Stimulated activated CD4-positive, alpha-beta T cell treated with anti-CD3 and anti-CD28 coated beads, Interleukin-2, amount 100 ng/mL, for 48 hours (primary cell): Measurements from ENCODE around the gene IFITM2.
"Not testable (repeated sequence)": the region's sequence is repeated elsewhere in the genome, so short reads cannot be mapped to it uniquely, and the experiment has no call there.

Source experiments
- DNase-seq, 2 donors: peaks; one replicate each; pipeline ENCODE4 v3.0.0-alpha.2; 2020

Gene IFITM2

GRCh38 chr11:282171-282570, 25.4 kb upstream of the IFITM2 start:
- DNase-seq, result no peak

- no peak for DNase-seq
Observed at GRCh38 chr11:282630-283360, 24.8 kb upstream of the IFITM2 start.

GRCh38 chr11:283405-284104, 24.1 kb upstream of the IFITM2 start:
- DNase-seq, result no peak

- no peak for DNase-seq
Observed at GRCh38 chr11:284105-285020, 23.3 kb upstream of the IFITM2 start.

- DNase-seq, result no peak
Observed at GRCh38 chr11:285021-285893, 22.4 kb upstream of the IFITM2 start.

GRCh38 chr11:285894-286220, 21.8 kb upstream of the IFITM2 start:
- no peak for DNase-seq

- DNase-seq, result not testable (repeated sequence)
Observed at GRCh38 chr11:286977-287820, 20.4 kb upstream of the IFITM2 start.

- DNase-seq, result peak in 1 of 2 donors; percentile 23
Observed at GRCh38 chr11:287821-288477, 19.7 kb upstream of the IFITM2 start.

- peak in 1 of 2 donors; percentile 34 for DNase-seq
Observed at GRCh38 chr11:288478-289397, 18.9 kb upstream of the IFITM2 start, which contains the start of gene PGGHG. PGGHG (plus strand) TSS chr11:289126; CDS start chr11:289817, 691 bp downstream.

- DNase-seq, result no peak
Observed at GRCh38 chr11:289398-289711, 18.3 kb upstream of the IFITM2 start.

- DNase-seq, result no peak
Observed at GRCh38 chr11:289712-290620, 17.6 kb upstream of the IFITM2 start.

GRCh38 chr11:290621-291231, 16.9 kb upstream of the IFITM2 start:
- DNase-seq, result no peak

- no peak for DNase-seq
Observed at GRCh38 chr11:291281-292210, 16.1 kb upstream of the IFITM2 start.

GRCh38 chr11:292211-293121, 15.2 kb upstream of the IFITM2 start:
- DNase-seq, result no peak

- DNase-seq, result no peak
Observed at GRCh38 chr11:293271-293851, 14.3 kb upstream of the IFITM2 start.
